H9 (cell line): ENCODE measurements around the gene ZBTB25. TPM values are rescaled to one million over a fixed set of nuclear protein-coding genes. Genes with fewer than 3 reads are reported as not detected.

ENCODE experiments used
- DNase-seq: peaks from one replicate; pipeline ENCODE4 v3.0.0-alpha.2; 2017
- H2AFZ ChIP-seq: one replicate; pipeline ENCODE4 v1.6.1; 2013; ENCODE audit warnings: mild to moderate bottlenecking, low read length, control low read depth, moderate library complexity
- H2AK5ac ChIP-seq: 2 replicates; pipeline ENCODE4 v1.6.1; 2013; ENCODE audit warnings: low read length, control low read depth, mixed read lengths; ENCODE audit not compliant: insufficient read length
- H2BK120ac ChIP-seq: one replicate; pipeline ENCODE4 v1.6.1; 2013; ENCODE audit warnings: low read depth, mild to moderate bottlenecking, low read length, control low read depth, inconsistent platforms; ENCODE audit not compliant: poor library complexity, severe bottlenecking
- H2BK12ac ChIP-seq: 2 replicates; pipeline ENCODE4 v1.6.1; 2013; ENCODE audit warnings: low read length, control low read depth, mixed read lengths, low read depth; ENCODE audit not compliant: insufficient read length
- H2BK15ac ChIP-seq: 2 replicates; pipeline ENCODE4 v1.6.1; 2013; ENCODE audit warnings: low read depth, low read length, control low read depth
- H2BK20ac ChIP-seq: one replicate; pipeline ENCODE4 v1.6.1; 2013; ENCODE audit warnings: low read depth, mild to moderate bottlenecking, low read length, control low read depth, inconsistent platforms; ENCODE audit not compliant: poor library complexity, severe bottlenecking
- H2BK5ac ChIP-seq: 2 replicates; pipeline ENCODE4 v1.6.1; 2013; ENCODE audit warnings: low read length, control low read depth, mixed read lengths; ENCODE audit not compliant: insufficient read length
- H3K14ac ChIP-seq: 2 replicates; pipeline ENCODE4 v1.6.1; 2013; ENCODE audit warnings: low read length, control low read depth; ENCODE audit not compliant: insufficient read depth
- H3K18ac ChIP-seq: 2 replicates; pipeline ENCODE4 v1.6.1; 2013; ENCODE audit warnings: low read depth, mild to moderate bottlenecking, mixed read lengths, low read length, control low read depth; ENCODE audit not compliant: insufficient read length
- H3K23ac ChIP-seq: 2 replicates; pipeline ENCODE4 v1.6.1; 2013; ENCODE audit warnings: low read length, control low read depth, mixed read lengths, low read depth; ENCODE audit not compliant: insufficient read length
- H3K23me2 ChIP-seq: 2 replicates; pipeline ENCODE4 v1.6.1; 2013; ENCODE audit warnings: low read depth, mild to moderate bottlenecking, mixed read lengths, low read length, control low read depth; ENCODE audit not compliant: insufficient read length, poor library complexity, severe bottlenecking
- H3K27ac ChIP-seq: 2 replicates; pipeline ENCODE4 v1.5.1; 2013; ENCODE audit warnings: low read length, control low read depth, mixed read lengths, low read depth; ENCODE audit not compliant: insufficient read length
- H3K27me3 ChIP-seq: 2 replicates; pipeline ENCODE4 v1.6.1; 2013; ENCODE audit warnings: low read length, control low read depth, inconsistent platforms; ENCODE audit not compliant: insufficient read depth
- H3K4ac ChIP-seq: 2 replicates; pipeline ENCODE4 v1.6.1; 2013; ENCODE audit warnings: low read depth, mild to moderate bottlenecking, control low read depth, inconsistent platforms, low read length, moderate library complexity
- H3K4me1 ChIP-seq: 2 replicates; pipeline ENCODE4 v1.6.1; 2013; ENCODE audit warnings: low read length, control low read depth, inconsistent platforms; ENCODE audit not compliant: insufficient read depth
- H3K4me2 ChIP-seq: 2 replicates; pipeline ENCODE4 v1.6.1; 2013; ENCODE audit warnings: low read length, control low read depth, mixed read lengths; ENCODE audit not compliant: insufficient read length, insufficient read depth
- H3K56ac ChIP-seq: 2 replicates; pipeline ENCODE4 v1.6.1; 2013; ENCODE audit warnings: low read depth, mild to moderate bottlenecking, mixed read lengths, low read length, control low read depth; ENCODE audit not compliant: insufficient read length
- H3K79me1 ChIP-seq: 2 replicates; pipeline ENCODE4 v1.6.1; 2013; ENCODE audit warnings: low read depth, mild to moderate bottlenecking, moderate library complexity, low read length, control low read depth, inconsistent platforms; ENCODE audit not compliant: insufficient read depth, poor library complexity, severe bottlenecking
- H3K79me2 ChIP-seq: 2 replicates; pipeline ENCODE4 v1.6.1; 2013; ENCODE audit warnings: low read length, control low read depth, inconsistent platforms; ENCODE audit not compliant: insufficient read depth
- H3K9ac ChIP-seq: 2 replicates; pipeline ENCODE4 v1.6.1; 2013; ENCODE audit warnings: low read length, control low read depth, mixed read lengths; ENCODE audit not compliant: insufficient read length; ENCODE audit errors: extremely low read depth
- H3K9me3 ChIP-seq: one replicate; pipeline ENCODE4 v1.6.1; 2013; ENCODE audit warnings: low read depth, low read length, inconsistent platforms; ENCODE audit not compliant: control insufficient read depth
- H3T11ph ChIP-seq: one replicate; pipeline ENCODE4 v1.6.1; 2013; ENCODE audit warnings: mild to moderate bottlenecking, low read length, control low read depth, inconsistent platforms
- H4K20me1 ChIP-seq: one replicate; pipeline ENCODE4 v1.6.1; 2013; ENCODE audit not compliant: control insufficient read depth, insufficient read length, insufficient read depth
- H4K5ac ChIP-seq: 2 replicates; pipeline ENCODE4 v1.6.1; 2013; ENCODE audit warnings: low read depth, mild to moderate bottlenecking, mixed read lengths, low read length, control low read depth; ENCODE audit not compliant: insufficient read length
- H4K8ac ChIP-seq: replicated peaks from 2 replicates; pipeline ENCODE4 v1.6.1; 2013; ENCODE audit warnings: low read length, control low read depth, mixed read lengths, low read depth; ENCODE audit not compliant: insufficient read length
- H4K91ac ChIP-seq: 2 replicates; pipeline ENCODE4 v1.6.1; 2013; ENCODE audit warnings: low read depth, mild to moderate bottlenecking, moderate library complexity, mixed read lengths, low read length, control low read depth; ENCODE audit not compliant: insufficient read length
- H3K27ac Mint-ChIP-seq, 3 experiments: 2 replicates in 2 of 3; 3 replicates in 1 of 3; pipeline ENCODE4 v1.8.0; 2020 to 2021; ENCODE audit warnings: mixed read lengths in 3 of 3, mild to moderate bottlenecking in 1 of 3, moderate library complexity in 1 of 3
- H3K27me3 Mint-ChIP-seq: 2 replicates; pipeline ENCODE4 v1.8.0; 2021; ENCODE audit warnings: low read depth, mild to moderate bottlenecking, moderate library complexity, mixed read lengths
- H3K36me3 Mint-ChIP-seq, 3 experiments: 2 replicates in 2 of 3; 3 replicates in 1 of 3; pipeline ENCODE4 v1.8.0; 2020 to 2021; ENCODE audit warnings: low read depth in 3 of 3, mixed read lengths in 3 of 3; ENCODE audit not compliant: insufficient read depth in 1 of 3
- H3K4me1 Mint-ChIP-seq, 2 experiments: 2 replicates each; pipeline ENCODE4 v1.8.0; 2020; ENCODE audit warnings: mixed read lengths in 2 of 2
- H3K4me3 Mint-ChIP-seq, 2 experiments: 2 replicates in 1 of 2; 3 replicates in 1 of 2; pipeline ENCODE4 v1.8.0; 2020 to 2021; ENCODE audit warnings: mild to moderate bottlenecking in 2 of 2, mixed read lengths in 2 of 2, moderate library complexity in 1 of 2
- H3K9me3 Mint-ChIP-seq, 2 experiments: 2 replicates in 1 of 2; 3 replicates in 1 of 2; pipeline ENCODE4 v1.8.0; 2020; ENCODE audit warnings: mild to moderate bottlenecking in 2 of 2, mixed read lengths in 2 of 2, moderate library complexity in 1 of 2
- CTCF ChIP-seq: fragments of 200-600 bp; sonication (generic); conservative IDR thresholded peaks from 3 replicates; pipeline ENCODE4 v1.8.0; 2021; ENCODE audit warnings: antibody characterized with exemption, mild to moderate bottlenecking
- WGBS: extraction: QIAGEN DNeasy Blood & Tissue Kit; methylation state at CpG from one replicate; pipeline ENCODE4 v1.1.7; 2013; ENCODE audit warnings: missing lambda C conversion rate, low lambda C conversion rate, mixed read lengths; ENCODE audit not compliant: insufficient read length; ENCODE audit errors: extremely low coverage; 5-methylcytosine and 5-hydroxymethylcytosine counted together
- total RNA-seq: library from RNA; stranded (reverse); gene quantifications from 2 replicates; pipeline ENCODE4 v1.2.1, GENCODE V29; 2021

The ZBTB25 gene
- total RNA-seq, 1 experiment from 2014 or later: 8.2 TPM

GRCh38 chr14:64463195-64463594, 40.4 kb downstream of the ZBTB25 start:
- Mint-ChIP-seq H3K9me3 (no peaks in the 10 kb centered on the region), H3K27me3 (peaks cover 1% of the 10 kb centered on the region; the same call in 1 of the 2 replicates), H3K4me3 (0 out of 5 replicates have a peak overlapping the region, but pooled peaks of 1 of the 2 experiments have one; percentile 22), H3K36me3 (peaks cover 12 to 29% (median 14%) of the 10 kb centered on the region in 3 experiments; a peak in 6 of 7 replicates), H3K4me1 (peaks cover 14% of the 10 kb centered on the region in 2 experiments), H3K27ac (no peak overlapping the region)
- no peak overlapping the region for H4K91ac ChIP-seq
- no peak overlapping the region for H2AK5ac ChIP-seq
- no peak overlapping the region for H4K8ac ChIP-seq
- H2BK12ac ChIP-seq: no peak overlapping the region
- no peak overlapping the region for H3K14ac ChIP-seq
- no peaks in the 10 kb centered on the region for H4K20me1 ChIP-seq
- H3K4ac ChIP-seq: no peak overlapping the region
- H2AFZ ChIP-seq: no peak overlapping the region
- no peak overlapping the region for H2BK5ac ChIP-seq
- no peak overlapping the region for H3K18ac ChIP-seq
- no peak overlapping the region for H3K56ac ChIP-seq
- H3K79me2 ChIP-seq: no peaks in the 10 kb centered on the region
- no peak for TF ChIP-seq CTCF
- H3K4me1 ChIP-seq: no peaks in the 10 kb centered on the region
- H2BK120ac ChIP-seq: no peak overlapping the region
- WGBS: no CpG with 5 or more reads among the region's 2 CpGs
- H3K27ac ChIP-seq: no peak overlapping the region
- no peak overlapping the region for H3T11ph ChIP-seq
- no peak for DNase-seq
- H2BK20ac ChIP-seq: no peak overlapping the region
- peaks cover 14% of the 10 kb centered on the region for H3K23me2 ChIP-seq
- no peak overlapping the region for H3K23ac ChIP-seq
- H3K79me1 ChIP-seq: no peaks in the 10 kb centered on the region
- H3K9ac ChIP-seq: no peak overlapping the region
- no peaks in the 10 kb centered on the region for H3K9me3 ChIP-seq
- no peak overlapping the region for H2BK15ac ChIP-seq
- no peaks in the 10 kb centered on the region for H3K27me3 ChIP-seq
- H4K5ac ChIP-seq: no peak overlapping the region
- H3K4me2 ChIP-seq: no peak overlapping the region
